ENCODE measurements around the gene CDH13.

Gene CDH13

DNA sequence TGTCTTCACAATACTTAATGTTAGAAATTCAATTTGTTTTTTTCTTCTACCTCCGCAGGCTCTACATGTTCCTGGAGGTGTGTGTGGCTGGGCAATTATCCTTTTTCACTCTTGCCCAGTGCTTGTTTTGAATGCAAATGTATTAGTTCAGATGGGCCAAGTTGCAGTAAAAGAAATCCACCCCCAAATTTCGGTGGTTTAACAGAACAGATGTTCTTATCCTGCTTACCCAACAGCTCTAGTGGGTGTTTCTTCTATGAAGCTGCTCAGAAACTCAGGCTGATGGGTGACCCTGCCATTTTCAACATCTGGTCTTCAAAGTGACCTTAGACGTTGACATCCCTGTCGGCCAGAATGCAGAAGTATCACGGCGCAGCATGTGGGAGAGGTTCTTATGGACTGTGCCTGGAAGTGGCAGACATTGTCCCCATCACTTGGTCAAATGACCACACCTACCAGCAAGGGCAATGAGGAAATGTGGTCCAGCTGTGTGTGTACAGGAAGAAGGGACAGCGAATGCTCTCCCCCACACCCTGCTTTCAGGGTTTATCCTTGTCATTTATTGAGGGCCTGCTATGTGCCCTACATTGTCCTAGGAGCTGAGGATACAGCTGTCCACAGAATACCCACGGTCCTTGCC lies 157.3 kb downstream of the CDH13 start:
- no peak for DNase-seq (ENCODE audit: low read depth, low spot score)

DNA sequence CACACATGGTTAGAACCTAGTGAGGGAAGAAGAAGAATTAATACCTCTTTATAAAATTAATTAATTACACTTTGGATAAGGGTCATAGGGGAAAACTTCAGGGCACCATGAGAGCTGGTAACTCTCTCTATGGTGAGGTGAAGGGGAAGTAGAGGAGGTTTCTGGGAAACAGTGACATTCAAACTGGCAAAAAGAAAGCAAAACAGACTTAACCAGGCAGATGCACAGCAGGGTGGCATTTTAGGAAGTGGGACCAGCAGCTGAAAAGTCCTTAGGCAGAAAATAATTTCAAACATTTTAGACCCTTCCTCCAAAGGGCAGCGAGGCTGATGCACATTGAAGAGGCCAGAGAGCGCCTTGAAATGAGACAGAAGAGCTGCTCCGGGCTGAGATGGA lies 157.8 kb downstream of the CDH13 start:
- DNase-seq (ENCODE audit: low read depth, low spot score): no peak

DNA sequence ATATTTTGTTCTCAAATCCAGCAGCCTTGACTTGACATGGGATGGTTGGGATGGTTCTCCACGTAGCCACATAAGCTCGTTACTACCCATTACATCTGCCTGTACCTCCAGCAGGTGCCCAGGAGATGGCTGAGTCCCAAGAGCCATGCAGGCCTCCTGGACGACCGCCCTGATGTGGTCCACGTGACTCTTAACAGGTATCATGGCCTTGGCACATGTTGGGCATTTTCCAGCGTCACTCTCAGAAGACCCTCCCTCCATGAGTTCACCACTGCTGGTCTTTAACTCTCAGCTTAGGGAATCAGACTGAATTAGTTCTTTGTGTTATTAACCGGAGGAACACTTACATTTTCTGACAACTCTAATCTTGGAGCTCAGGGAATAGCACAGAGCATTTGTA lies 161.5 kb downstream of the CDH13 start:
- no peak for DNase-seq (ENCODE audit: low read depth, low spot score)

DNA sequence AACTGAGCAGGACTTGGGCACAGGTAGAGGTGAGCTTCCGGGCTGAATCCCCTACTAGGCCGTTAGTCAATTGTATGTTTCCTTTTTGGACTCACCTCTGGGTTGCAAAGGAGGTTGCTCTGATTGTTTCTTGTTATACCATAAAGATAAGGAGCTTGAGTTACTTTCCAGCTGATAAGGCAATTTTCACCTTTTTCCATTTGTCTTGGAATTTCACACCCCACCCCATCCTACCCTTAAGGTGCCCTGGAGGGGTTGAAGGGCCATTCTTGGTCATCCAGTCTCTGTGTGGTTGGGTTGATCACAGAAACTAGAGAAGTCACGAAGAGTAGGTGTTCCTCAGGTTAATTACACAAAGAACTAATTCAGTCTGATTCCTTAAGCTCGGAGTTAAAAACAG lies 162.2 kb downstream of the CDH13 start:
- DNase-seq (ENCODE audit: low read depth, low spot score): no peak

DNA sequence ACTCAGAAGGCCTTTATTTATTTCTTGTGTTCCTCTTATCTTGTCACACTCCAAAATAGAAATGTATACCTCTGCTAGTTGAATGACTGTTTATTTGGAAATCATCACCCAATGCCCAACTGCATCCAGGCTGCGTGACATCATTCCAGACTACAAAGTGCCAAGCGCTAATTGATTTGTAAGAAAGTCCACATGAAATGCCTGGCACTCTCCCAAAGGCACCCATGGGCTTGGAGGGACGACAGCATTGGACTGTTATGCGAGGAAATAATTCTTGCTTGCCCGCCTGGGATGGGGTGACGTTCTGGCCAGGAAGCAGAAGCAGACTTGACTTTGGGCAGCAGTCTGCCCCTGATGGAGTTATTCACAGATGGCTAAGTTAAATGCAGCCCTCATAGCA lies 165.9 kb downstream of the CDH13 start:
- DNase-seq (ENCODE audit: low read depth, low spot score): no peak

DNA sequence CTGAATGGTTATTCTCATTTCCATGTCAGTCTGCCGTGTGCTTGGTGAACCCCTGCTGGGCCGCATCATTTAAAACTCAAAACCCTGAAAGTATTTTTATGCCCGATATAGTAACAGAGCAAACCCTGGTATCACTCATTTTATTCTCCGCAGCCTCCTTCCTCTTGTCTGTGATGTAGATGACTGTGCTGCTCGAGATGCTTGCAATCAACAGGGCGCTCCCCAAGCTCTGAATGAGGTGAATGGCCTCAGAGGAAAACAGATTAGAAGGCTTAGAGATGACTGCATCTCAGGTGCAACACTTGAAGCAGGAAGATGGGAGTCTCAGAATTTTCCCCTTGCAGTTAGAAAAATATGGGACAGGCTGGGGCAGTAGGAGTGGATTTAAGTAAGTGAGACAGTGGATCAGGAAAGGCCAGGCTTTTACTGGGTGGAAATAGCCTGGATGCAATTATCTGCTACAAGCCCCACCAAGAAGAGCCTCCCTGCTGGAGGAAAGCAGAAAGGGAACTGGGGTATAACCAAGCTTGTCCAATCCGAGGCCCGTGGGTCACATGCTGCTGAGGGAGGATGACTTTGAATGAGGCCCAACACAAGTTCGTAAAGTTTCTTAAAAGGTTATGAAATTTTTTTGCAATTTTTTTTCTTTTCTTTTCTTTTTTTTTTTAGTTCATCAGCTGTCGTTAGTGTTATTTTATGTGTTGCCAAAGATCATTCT lies 166.9 kb downstream of the CDH13 start:
- DNase-seq (ENCODE audit: low read depth, low spot score): no peak

DNA sequence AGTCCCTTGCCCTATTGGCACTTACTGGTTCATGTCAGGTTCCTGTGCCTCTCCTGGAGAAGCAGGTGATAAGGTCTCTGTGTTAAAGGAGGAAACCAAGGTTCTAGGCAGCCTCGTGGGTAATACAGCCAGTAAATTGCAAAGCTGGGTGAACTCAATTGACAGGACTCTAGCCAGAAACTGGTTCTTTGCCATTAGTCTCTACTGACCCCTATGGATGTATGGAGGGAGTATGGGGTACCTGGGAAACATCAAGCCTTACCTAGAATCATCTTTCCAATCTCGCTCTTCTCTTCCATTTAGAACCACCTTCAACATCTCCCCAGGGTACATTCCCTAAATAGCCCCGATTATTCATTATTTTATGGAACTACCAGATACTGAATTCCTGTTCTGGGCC lies 169.3 kb downstream of the CDH13 start:
- DNase-seq (ENCODE audit: low read depth, low spot score): no peak

DNA sequence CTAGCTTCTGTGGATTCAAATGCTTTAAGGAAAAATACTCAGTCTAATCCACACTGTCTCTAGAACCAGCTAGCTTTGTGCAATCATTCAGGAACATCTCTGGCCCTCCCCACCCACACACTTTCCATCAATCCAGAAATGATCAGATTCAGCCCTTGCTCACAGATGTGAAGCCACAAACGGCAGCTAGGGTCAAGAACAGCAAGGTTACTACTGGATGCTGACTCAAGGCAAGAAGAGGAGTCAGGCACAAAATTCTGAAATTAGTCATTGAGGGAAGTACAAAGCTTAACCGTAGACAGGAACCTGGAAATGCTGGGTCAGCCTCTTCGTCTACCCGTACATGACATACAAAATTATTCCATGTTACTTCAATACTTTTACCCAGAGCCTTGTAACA lies 174.6 kb downstream of the CDH13 start:
- no peak for DNase-seq (ENCODE audit: low read depth, low spot score)

DNA sequence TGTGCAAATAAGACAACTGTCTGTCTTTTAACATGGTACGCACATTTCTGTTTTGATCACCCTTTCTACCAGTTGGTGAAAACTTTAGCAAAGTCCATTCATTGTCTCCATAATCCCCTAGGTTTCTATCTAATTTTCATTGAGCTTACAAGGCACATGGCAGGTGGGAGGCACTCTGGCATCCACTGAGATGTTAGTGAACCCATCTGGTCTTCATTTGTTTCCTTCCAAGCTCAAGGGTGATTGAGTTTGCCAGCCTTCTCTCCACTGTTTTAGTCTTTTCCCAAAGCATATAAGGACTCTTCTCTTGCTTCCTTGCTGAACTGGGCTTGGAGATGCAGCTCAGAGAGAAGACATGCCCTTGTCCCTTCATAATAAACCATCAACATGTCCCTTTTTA lies 179.1 kb downstream of the CDH13 start:
- DNase-seq (ENCODE audit: low read depth, low spot score): no peak

DNA sequence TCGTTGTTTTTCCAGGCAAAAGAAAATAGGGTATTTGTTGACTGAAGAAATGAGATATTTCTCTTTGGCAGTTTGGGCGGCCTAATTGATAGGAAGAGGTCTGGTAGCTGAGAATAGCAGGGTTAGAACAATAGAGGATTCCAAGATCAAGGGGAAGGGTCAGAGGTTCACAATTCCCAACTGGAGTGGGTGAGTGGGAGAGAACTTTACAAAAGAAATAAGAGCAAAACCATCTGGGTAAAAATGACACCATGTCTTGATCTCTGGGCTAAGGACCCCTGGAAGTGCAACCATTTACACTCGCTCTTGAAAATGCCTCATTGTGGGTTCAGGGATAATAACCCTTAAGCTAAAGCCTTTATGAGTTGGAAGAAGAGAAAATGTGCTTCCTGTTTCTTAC lies 180.5 kb downstream of the CDH13 start:
- DNase-seq (ENCODE audit: low read depth, low spot score): no peak

DNA sequence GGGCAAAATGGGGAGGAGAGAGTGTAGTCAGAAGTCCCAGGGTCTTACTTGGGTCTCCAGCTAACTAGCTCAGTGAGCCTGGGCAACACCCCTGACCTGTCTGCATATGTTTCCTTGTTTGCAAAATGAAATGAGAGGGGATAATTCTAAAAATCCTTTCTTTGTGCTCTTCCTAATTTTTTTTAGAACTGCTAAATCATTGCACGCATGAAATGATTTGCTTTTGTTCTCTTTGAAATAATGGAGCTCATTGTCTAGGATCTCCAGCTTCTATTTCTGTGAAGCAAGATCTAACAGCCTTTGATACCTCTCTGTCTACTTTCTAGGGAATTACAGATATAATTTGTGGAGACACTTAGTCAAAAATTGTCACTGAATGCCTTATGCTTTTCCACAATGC lies 181.3 kb downstream of the CDH13 start:
- no peak for DNase-seq (ENCODE audit: low read depth, low spot score)

DNA sequence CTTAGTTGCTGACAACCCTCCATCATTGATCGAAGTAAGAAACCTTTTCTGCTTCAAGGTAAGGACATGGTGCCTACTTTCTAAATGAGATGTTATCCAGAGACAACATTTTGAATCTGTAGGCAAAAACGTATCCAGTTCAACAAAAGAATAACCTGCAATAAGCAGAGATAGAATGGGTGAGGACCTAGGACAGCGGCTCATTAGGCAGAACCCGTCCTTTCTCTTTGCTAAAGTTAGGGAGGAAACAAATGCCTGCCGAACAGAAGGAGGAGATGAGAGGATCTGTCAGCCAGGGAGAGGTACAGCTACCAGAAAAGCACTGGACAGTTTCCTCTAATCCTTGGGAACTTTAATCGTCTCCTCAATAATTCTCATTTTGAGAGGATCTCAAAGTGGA lies 183.3 kb downstream of the CDH13 start:
- no peak for DNase-seq (ENCODE audit: low read depth, low spot score)

DNA sequence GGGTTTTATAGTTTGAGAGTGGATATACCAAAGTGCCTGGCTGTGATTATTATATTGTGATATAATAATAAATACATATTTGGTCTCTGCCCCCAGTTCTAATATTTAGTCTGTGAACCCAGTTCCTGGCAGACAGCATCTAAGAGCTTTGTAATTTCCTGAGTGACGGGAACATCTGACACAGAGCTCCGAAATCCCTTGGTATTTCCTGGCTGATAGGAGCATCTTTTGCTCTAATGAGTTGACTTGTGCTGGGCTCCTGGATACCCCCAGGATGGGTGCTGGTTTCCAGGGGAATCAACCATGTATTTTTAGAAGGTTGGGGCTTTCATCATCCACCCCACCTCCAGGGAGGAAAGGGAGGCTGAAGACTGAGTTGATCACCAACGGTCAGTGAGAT lies 187.3 kb downstream of the CDH13 start:
- no peak for DNase-seq (ENCODE audit: low read depth, low spot score)

DNA sequence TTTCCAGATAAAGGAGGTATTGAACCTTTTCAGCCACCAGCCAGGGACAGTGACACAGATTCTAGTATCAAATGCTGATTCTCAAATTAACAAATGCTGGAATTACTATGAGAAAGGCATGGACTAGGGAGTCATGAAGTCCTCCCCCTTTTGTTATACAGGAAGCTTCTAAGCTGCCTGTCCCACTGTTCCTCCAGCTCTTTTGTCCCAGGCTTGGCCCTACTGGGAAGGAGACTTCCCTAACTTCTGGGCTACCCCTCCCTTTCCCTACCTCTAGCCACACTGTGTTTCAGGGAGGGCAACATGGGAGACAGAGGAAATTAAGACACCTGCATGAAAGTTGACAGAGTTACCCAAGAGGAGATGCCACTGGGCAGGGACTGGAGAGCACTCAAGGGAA lies 192.5 kb downstream of the CDH13 start:
- no peak for DNase-seq (ENCODE audit: low read depth, low spot score)

DNA sequence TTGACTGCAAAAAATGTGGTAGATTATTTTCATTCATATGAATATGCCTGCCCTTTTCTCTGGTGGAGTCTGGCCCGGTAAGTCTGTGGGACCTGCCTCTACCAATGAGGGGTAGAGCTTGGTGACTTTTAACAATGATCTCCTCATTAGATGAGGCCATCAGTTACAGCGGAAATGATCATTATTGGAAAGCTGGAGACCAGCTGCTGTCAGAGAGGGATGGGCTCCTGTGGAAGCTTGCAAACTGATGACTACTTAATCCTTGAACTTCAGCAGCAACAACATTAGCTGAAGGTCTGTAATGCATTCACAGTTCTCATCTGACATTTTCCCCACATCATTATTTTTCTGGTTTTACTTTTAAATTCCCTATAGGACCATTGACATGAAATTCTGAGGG lies 194.1 kb downstream of the CDH13 start:
- no peak for DNase-seq (ENCODE audit: low read depth, low spot score)

DNA sequence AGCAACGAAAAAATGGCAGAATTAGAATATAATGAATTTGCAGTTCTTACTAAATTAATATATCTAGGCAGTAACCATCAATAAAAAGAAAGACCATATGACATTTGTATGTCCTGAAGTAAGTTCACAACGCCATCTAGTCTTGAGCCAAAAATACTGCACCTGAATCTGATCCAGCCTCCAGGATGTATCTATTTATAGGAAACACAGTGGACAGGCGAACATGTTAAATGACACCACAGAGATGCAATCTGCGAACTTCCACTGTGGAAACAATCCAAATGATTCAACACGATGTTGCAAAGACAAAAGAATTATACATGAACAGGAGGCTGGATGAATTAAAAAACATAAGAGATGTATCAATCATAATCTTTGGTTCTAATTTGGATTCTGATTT lies 197.6 kb downstream of the CDH13 start:
- no peak for DNase-seq (ENCODE audit: low read depth, low spot score)

DNA sequence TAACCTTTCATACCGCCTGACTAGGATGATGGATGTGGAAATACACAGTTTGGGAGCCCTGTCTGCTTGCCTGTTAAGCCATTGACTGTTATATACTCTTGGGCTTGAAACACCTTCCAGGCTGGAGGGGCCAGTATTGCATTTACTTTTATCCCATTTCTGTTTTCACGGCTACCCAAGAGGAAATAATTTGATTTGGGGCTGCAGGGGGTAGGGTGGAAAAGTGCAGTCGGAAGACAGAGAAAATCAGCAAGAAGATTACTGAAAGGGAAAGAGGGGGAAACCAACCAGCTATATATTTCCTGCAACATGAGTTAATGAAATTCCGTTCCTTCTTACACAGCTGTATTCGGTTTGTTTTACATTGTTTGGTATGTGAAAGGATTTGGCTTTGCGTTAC lies 202.5 kb downstream of the CDH13 start:
- DNase-seq (ENCODE audit: low read depth, low spot score): no peak

DNA sequence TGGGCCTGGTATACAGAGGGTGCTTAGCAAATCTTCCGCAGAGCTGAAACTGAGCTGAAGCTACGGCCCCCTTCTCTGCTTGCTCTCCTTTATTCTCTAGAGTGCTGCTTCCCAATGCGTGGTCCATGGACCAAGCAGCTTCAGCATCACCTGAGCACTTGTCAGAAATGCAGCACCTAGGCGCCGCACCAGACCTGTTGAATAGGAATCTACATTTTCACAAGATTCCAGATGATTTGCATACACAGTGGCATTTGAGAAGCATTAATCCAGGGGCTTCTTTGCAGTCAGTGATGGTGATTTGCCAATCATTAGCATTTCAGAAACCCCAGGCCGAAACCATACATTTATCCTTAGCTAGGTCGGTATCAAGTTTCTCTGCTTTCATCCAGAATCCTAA lies 204.2 kb downstream of the CDH13 start:
- DNase-seq (ENCODE audit: low read depth, low spot score): no peak

DNA sequence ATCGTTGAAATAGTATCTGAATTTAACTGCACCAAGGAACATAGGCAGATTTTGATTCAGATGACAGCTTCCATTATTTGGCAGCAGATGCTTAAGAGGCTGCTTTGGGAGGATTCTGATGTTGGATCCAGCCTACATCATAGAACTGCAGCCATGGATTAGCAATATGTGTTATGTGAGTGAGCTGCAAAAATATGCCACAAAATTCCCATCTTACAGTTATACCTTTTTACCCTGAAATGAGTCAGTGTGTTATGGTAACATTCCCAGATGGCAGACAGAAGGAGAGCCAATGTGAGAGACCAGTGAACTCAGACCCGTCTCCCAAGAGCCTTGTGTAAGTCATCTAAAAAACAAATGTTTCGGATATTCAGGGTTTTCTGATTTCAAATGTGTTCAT lies 206.1 kb downstream of the CDH13 start:
- no peak for DNase-seq (ENCODE audit: low read depth, low spot score)

DNA sequence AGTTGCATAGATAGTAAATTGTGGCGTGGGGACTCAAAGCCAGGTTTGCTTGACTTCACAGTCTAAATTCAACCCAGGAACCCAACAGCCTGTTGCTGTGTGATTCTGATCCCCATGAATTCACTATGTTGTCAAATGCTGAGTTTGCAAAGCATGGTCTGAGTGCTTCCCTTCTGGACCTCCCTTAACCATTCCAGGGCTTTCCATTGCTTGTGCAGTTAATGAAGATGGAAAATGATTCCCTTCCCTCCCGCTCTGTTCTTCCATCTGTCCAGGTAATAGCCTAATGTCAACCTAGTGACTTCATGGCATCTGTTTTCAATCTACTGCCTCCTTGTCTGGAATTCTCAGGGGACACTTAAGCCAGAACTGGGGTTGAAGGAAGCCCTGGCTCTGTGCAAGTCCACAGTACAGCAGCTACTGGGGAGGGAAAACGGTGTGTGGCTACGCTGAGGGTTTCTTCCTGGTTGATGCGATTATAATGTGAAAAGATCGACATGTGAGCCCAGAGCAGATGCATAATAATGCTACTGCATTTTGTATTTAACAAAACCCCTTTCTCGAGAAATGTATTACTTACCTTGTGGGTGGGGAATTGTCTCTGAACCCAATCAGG lies 206.7 kb downstream of the CDH13 start:
- no peak for DNase-seq (ENCODE audit: low read depth, low spot score)

DNA sequence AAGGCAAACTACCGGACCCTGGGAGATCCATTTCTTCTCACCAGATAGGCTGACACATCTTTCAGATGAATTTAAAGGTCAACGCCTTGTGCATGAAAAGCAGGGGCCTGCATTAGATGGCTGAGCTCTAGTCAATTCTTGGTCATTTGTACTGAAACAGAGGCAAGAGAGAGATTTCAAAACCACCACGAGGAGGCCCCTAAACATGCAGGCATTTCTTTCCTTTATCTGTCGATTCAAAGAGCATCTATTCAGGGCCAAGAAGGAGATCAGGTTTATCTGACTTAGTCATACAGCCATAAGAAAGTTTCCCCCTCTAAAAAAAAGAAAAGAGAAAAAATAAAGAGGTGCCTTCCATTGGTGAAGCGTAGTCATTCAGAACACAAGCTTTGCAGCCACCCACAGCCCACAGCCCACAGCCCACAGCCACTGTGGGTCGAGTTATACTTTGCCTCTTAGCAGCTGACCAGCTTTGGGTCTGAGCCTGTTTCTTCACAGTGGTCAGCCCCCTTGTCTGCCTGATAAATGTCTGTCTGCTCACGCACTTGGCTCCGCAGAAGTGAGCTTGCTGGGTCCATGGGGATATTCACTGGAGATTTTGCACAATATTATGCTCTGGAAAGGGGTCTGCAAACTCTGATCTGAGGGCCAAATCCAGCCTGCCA lies 207.5 kb downstream of the CDH13 start:
- DNase-seq (ENCODE audit: low read depth, low spot score): no peak

DNA sequence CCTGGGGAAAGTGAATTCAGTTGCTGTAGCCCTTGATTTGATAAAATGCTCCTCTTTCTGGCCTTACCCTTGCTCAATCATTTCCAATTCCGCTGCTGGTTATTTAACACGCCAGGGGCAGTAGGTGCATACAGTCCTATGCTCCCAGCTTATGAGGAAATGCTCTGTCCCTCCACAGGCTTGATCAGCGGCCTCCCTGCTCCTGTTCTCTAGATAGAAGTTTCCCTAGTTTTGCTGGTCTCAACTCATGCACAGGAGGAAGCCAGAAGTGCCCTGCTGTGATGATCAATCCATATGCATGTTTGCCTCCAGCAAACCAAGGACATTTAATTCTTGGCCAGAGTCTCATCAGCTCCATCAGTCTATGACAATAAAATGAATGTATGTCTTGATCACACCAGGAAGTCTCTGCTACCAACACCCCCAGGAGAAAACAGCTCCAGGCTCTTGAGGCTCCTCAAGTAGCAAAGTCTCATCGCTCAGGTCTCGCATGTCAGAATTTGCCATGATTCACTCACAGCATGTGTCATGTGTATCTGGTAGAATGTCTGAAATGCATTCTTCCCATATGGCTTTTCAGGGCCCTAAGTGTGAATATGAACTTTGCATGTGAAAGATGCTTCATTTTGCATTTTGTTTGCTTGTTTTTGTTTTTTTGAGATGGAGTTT lies 208.9 kb downstream of the CDH13 start:
- DNase-seq (ENCODE audit: low read depth, low spot score): no peak
